Nephron progenitor cell (in vitro differentiated cells): ENCODE data around the gene FAM83D.

Experiments used
- DNase-seq: peaks from one replicate; pipeline ENCODE4 v3.0.0; 2021
- H3K27ac Mint-ChIP-seq: 2 replicates; pipeline ENCODE4 v1.8.0; 2021; ENCODE audit warnings: mild to moderate bottlenecking, moderate library complexity, mixed read lengths
- H3K27me3 Mint-ChIP-seq: 2 replicates; pipeline ENCODE4 v1.8.0; 2021; ENCODE audit warnings: mild to moderate bottlenecking, low read depth, mixed read lengths; ENCODE audit not compliant: poor library complexity
- H3K36me3 Mint-ChIP-seq: 2 replicates; pipeline ENCODE4 v1.8.0; 2021; ENCODE audit warnings: low read depth, mixed read lengths
- H3K4me1 Mint-ChIP-seq: 2 replicates; pipeline ENCODE4 v1.8.0; 2021; ENCODE audit warnings: mixed read lengths
- H3K4me3 Mint-ChIP-seq: 2 replicates; pipeline ENCODE4 v1.8.0; 2021; ENCODE audit warnings: mild to moderate bottlenecking, moderate library complexity, mixed read lengths
- H3K9me3 Mint-ChIP-seq: 2 replicates; pipeline ENCODE4 v1.8.0; 2021; ENCODE audit warnings: mild to moderate bottlenecking, moderate library complexity, mixed read lengths
- CTCF ChIP-seq: fragments of 200-600 bp; sonication (generic); IDR thresholded peaks from 2 replicates; pipeline ENCODE4 v1.5.0; 2021; ENCODE audit warnings: antibody characterized with exemption

Gene FAM83D

GRCh38 chr20:38900606-38901005 is 25.6 kb upstream of the FAM83D start:
- Mint-ChIP-seq H3K9me3 (no peaks in the 10 kb centered on the region), H3K4me1 (no peaks in the 10 kb centered on the region), H3K27ac (no peak overlapping the region), H3K27me3 (peaks cover 69% of the 10 kb centered on the region), H3K4me3 (no peak overlapping the region), H3K36me3 (no peaks in the 10 kb centered on the region)
- TF ChIP-seq CTCF: no peak
- no peak for DNase-seq

GRCh38 chr20:38902601-38903000 is 23.6 kb upstream of the FAM83D start:
- H3K9me3 Mint-ChIP-seq: no peaks in the 10 kb centered on the region
- no peak for DNase-seq
- no peak for TF ChIP-seq CTCF
- H3K36me3 Mint-ChIP-seq: no peaks in the 10 kb centered on the region
- no peak overlapping the region for H3K27ac Mint-ChIP-seq
- H3K27me3 Mint-ChIP-seq: peaks cover 57% of the 10 kb centered on the region
- no peak overlapping the region for H3K4me3 Mint-ChIP-seq
- no peaks in the 10 kb centered on the region for H3K4me1 Mint-ChIP-seq

GRCh38 chr20:38903335-38903734 is 22.9 kb upstream of the FAM83D start:
- no peak overlapping the region for H3K27ac Mint-ChIP-seq
- TF ChIP-seq CTCF: no peak
- no peaks in the 10 kb centered on the region for H3K9me3 Mint-ChIP-seq
- no peaks in the 10 kb centered on the region for H3K4me1 Mint-ChIP-seq
- H3K27me3 Mint-ChIP-seq: peaks cover 54% of the 10 kb centered on the region
- no peak overlapping the region for H3K4me3 Mint-ChIP-seq
- DNase-seq: no peak
- no peaks in the 10 kb centered on the region for H3K36me3 Mint-ChIP-seq

- Mint-ChIP-seq H3K4me1 (no peaks in the 10 kb centered on the region), H3K4me3 (no peak overlapping the region), H3K9me3 (no peaks in the 10 kb centered on the region), H3K27ac (no peak overlapping the region), H3K36me3 (no peaks in the 10 kb centered on the region), H3K27me3 (peaks cover 52% of the 10 kb centered on the region)
- no peak for DNase-seq
- TF ChIP-seq CTCF: no peak
Measured at GRCh38 chr20:38905375-38905774, 20.8 kb upstream of the FAM83D start.

GRCh38 chr20:38907918-38908677 is 18.1 kb upstream of the FAM83D start:
- no peak for DNase-seq

More at GRCh38 chr20:38907918-38908677, 18.1 kb upstream of the FAM83D start:
- H3K36me3 Mint-ChIP-seq: no peaks in the 10 kb centered on the region
- H3K4me1 Mint-ChIP-seq: no peaks in the 10 kb centered on the region
- H3K27me3 Mint-ChIP-seq: peaks cover 42% of the 10 kb centered on the region
- TF ChIP-seq CTCF: no peak
- H3K27ac Mint-ChIP-seq: no peak overlapping the region
- H3K9me3 Mint-ChIP-seq: no peaks in the 10 kb centered on the region
- no peak overlapping the region for H3K4me3 Mint-ChIP-seq
